Testis (tissue), 2 donors: ENCODE results near the gene ZNF606.

ENCODE experiments used
- CTCF ChIP-seq, 3 experiments: fragments of 450-650 bp in 2 of 3; fragments of 200-600 bp in 1 of 3; sonication (generic) in 1 of 3; IDR thresholded peaks; one replicate each; pipeline ENCODE4 v1.5.1; 2016 to 2019; ENCODE audit warnings: antibody characterized with exemption in 3 of 3, mild to moderate bottlenecking in 2 of 3, moderate library complexity in 1 of 3
- POLR2A ChIP-seq: fragments of 450-650 bp; IDR thresholded peaks from one replicate; pipeline ENCODE4 v1.6.1; 2017; ENCODE audit warnings: antibody characterized with exemption, mild to moderate bottlenecking, moderate library complexity

- TF ChIP-seq POLR2A (no peak), CTCF (IDR thresholded peaks at IDR 0.05) (no peak)
Observed at GRCh38 chr19:58010507-58010906, 7.9 kb upstream of the ZNF606 start.
